ENCODE measurements around the gene FOXL2NB. TPM values are rescaled to one million over a fixed set of nuclear protein-coding genes. Genes with fewer than 3 reads are reported as not detected.
"Not testable (repeated sequence)": the region's sequence is repeated elsewhere in the genome, so short reads cannot be mapped to it uniquely, and the experiment has no call there.

Gene FOXL2NB
- total RNA-seq, 3 donors from 2014 or later, result 0.33 TPM; not detected in 2

DNA sequence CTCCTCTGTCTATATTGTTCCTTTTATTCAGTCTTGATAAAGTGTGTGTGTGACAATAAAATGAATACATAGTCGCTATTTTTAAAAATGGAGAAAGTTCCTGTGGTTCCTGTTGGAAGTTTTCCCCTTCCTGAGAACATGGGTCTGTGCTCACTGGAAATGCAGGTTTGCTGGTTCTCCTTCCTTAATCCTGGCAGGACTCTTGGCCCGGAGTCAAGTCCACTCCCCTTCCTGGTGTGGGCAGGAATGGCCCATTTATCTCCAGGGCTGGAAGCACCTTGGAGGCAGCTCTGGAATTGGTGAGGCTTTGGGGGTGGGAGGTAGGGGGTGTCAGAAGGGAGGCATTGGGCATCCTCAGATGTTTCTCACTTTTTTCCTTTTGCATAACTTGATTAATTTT lies 30.2 kb upstream of the FOXL2NB start:
- peak; percentile 61 to 77 for DNase-seq (ENCODE audit: low spot score in 2 of 2)
- Histone ChIP-seq H3K27ac (peak overlapping the region in 1 of 2 donors; percentile 96), H3K4me3 (no peak overlapping the region), H3K4me1 (no peaks in the 10 kb centered on the region), H3K27me3 (no peaks in the 10 kb centered on the region), H3K36me3 (no peaks in the 10 kb centered on the region), H3K9me3 (no peaks in the 10 kb centered on the region)
- intact Hi-C loops (cut with DNase I; ENCODE audit: low total_unique reads), result loop anchor here (5.0 to 10.0 kb wide), 2 partner anchors 222 to 320 kb away; no protein-coding TSS in a partner anchor
- no peak for TF ChIP-seq POLR2AphosphoS5 (IDR thresholded peaks at IDR 0.05)

- Histone ChIP-seq H3K36me3 (no peaks in the 10 kb centered on the region), H3K27ac (no peak overlapping the region), H3K4me3 (no peak overlapping the region), H3K9me3 (no peaks in the 10 kb centered on the region), H3K27me3 (no peaks in the 10 kb centered on the region), H3K4me1 (no peaks in the 10 kb centered on the region)
- intact Hi-C loops (cut with DNase I; ENCODE audit: low total_unique reads), result loop anchor here (5.0 to 10.0 kb wide), 2 partner anchors 225 to 322 kb away; no protein-coding TSS in a partner anchor
- no peak for DNase-seq (ENCODE audit: low spot score in 2 of 2)
- no peak for TF ChIP-seq POLR2A (IDR thresholded peaks at IDR 0.05)
- TF ChIP-seq CTCF (IDR thresholded peaks at IDR 0.05), result no peak
- no peak for TF ChIP-seq POLR2AphosphoS5 (IDR thresholded peaks at IDR 0.05)
Measured at GRCh38 chr3:138919325-138919724, 27.7 kb upstream of the FOXL2NB start.

- Histone ChIP-seq H3K36me3 (no peaks in the 10 kb centered on the region), H3K9me3 (no peaks in the 10 kb centered on the region), H3K4me3 (no peak overlapping the region), H3K27ac (peak overlapping the region; percentile 65 to 75), H3K27me3 (no peaks in the 10 kb centered on the region), H3K4me1 (no peaks in the 10 kb centered on the region)
- TF ChIP-seq POLR2AphosphoS5 (IDR thresholded peaks at IDR 0.05), result no peak
- no peak for TF ChIP-seq POLR2A (IDR thresholded peaks at IDR 0.05)
- no peak for TF ChIP-seq CTCF (IDR thresholded peaks at IDR 0.05)
- peak in 1 of 2 donors; percentile 56 for DNase-seq (ENCODE audit: low spot score in 2 of 2)
- intact Hi-C loops (cut with DNase I; ENCODE audit: low total_unique reads), result no loop called here
Measured at GRCh38 chr3:138921316-138922292, 25.4 kb upstream of the FOXL2NB start.

DNA sequence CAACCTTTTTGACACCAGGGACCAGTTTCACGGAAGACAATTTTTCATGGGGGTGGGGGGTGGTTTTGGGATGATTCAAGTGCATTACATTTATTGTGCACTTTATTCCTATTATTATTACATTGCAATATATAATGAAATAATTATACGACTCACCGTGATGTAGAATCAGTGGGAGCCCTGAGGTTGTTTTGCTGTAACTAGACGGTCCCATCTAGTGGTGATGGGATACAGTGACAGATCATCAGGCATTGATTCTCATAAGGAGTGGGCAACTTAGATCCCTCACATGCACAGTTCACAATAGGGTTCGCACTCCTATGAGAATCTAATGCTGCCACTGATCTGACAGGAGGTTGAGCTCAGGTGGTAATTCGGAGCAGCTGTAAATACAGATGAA lies 24.6 kb upstream of the FOXL2NB start:
- H3K4me3 ChIP-seq; intact Hi-C loops (cut with DNase I; ENCODE audit: low total_unique reads); H3K36me3 ChIP-seq; H3K9me3 ChIP-seq; H3K27me3 ChIP-seq; H3K4me1 ChIP-seq; DNase-seq (ENCODE audit: low spot score in 2 of 2): not testable (repeated sequence)
- H3K27ac ChIP-seq, result peak overlapping the region; percentile 65 to 75

- DNase-seq (ENCODE audit: low spot score in 2 of 2), result peak; percentile 74 to 86
- TF ChIP-seq POLR2AphosphoS5 (IDR thresholded peaks at IDR 0.05) (no peak), POLR2A (IDR thresholded peaks at IDR 0.05) (no peak), CTCF (IDR thresholded peaks at IDR 0.05) (peak; percentile 67 to 89 (median 70))
- intact Hi-C loops (cut with DNase I; ENCODE audit: low total_unique reads), result no loop called here
- no peaks in the 10 kb centered on the region for H3K36me3 ChIP-seq
- no peaks in the 10 kb centered on the region for H3K27me3 ChIP-seq
- no peaks in the 10 kb centered on the region for H3K9me3 ChIP-seq
- no peaks in the 10 kb centered on the region for H3K4me1 ChIP-seq
- H3K4me3 ChIP-seq, result no peak overlapping the region
- no peak overlapping the region for H3K27ac ChIP-seq
Measured at GRCh38 chr3:138923531-138923994, 23.5 kb upstream of the FOXL2NB start.

DNA sequence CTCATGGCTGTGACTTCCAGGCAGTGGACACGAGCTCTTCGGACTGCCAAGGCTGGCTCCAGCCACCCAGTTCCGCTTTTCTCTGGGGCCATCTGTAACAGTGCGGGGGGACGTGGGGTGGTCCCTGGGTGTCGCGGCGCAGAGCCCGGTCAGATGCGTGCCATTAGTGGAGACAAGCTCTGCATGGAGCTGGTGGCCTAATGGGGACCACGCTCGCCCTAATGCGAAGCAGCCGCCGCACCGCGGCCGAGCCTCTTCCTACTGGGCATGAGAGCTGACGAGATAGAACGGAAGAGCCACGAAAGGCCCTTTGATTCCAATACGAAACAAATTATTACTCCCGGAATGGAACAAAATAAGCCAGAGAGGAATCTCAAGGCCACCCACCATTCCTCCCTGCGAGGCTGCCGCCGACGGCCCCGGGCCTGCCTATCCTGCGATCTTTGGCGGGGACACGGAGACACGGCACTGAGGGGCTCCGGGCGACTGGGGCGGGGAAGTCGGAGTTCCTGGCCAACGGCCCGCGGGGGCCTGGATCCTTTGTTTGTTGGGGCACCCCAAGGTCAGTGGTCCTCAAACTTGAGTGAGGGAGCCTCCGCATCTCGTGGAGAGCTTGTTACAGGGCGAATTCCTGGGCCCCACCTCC lies 18.2 kb upstream of the FOXL2NB start:
- Histone ChIP-seq H3K9me3 (no peaks in the 10 kb centered on the region), H3K36me3 (no peaks in the 10 kb centered on the region), H3K27ac (no peak overlapping the region), H3K4me1 (no peaks in the 10 kb centered on the region), H3K4me3 (no peak overlapping the region), H3K27me3 (no peaks in the 10 kb centered on the region)
- TF ChIP-seq POLR2AphosphoS5 (IDR thresholded peaks at IDR 0.05) (no peak), CTCF (IDR thresholded peaks at IDR 0.05) (no peak), POLR2A (IDR thresholded peaks at IDR 0.05) (no peak)
- intact Hi-C loops (cut with DNase I; ENCODE audit: low total_unique reads), result no loop called here
- DNase-seq (ENCODE audit: low spot score in 2 of 2), result no peak
